Esophagus squamous epithelium (tissue), 5 donors: ENCODE measurements around the gene NECTIN2. TPM values are rescaled to one million over a fixed set of nuclear protein-coding genes. Genes with fewer than 3 reads are reported as not detected.

Source experiments
- DNase-seq: peaks from one replicate; lab custom pipeline; 2025; lab: John Stamatoyannopoulos, UW
- H3K27ac ChIP-seq, 4 donors: fragments of 200-600 bp; sonication (generic); one replicate each; pipeline ENCODE4 v1.5.1; 2016 to 2019; ENCODE audit warnings: mild to moderate bottlenecking in 1 of 4
- H3K27me3 ChIP-seq, 4 donors: fragments of 200-600 bp; sonication (generic); 1 replicate in 3 of 4; 2 replicates in 1 of 4; pipeline versions ENCODE4 v1.5.1 to v1.6.0; 2017 to 2021; ENCODE audit warnings: antibody characterized with exemption in 1 of 4
- H3K36me3 ChIP-seq, 3 donors: fragments of 200-600 bp; sonication (generic); one replicate each; pipeline ENCODE4 v1.5.1; 2016 to 2019
- H3K4me1 ChIP-seq, 3 donors: fragments of 200-600 bp; sonication (generic); one replicate each; pipeline ENCODE4 v1.5.1; 2017 to 2019
- H3K4me3 ChIP-seq, 4 donors: fragments of 200-600 bp; sonication (generic); 1 replicate in 3 of 4; 2 replicates in 1 of 4; pipeline ENCODE4 v1.5.1; 2016 to 2019; ENCODE audit warnings: mild to moderate bottlenecking in 2 of 4, moderate library complexity in 1 of 4
- H3K9me3 ChIP-seq, 3 donors: fragments of 200-600 bp; sonication (generic); one replicate each; pipeline ENCODE4 v1.5.1; 2016 to 2019
- POLR2A ChIP-seq, 4 donors: fragments of 450-650 bp; IDR thresholded peaks; one replicate each; pipeline ENCODE4 v1.6.1; 2017; ENCODE audit warnings: antibody characterized with exemption in 4 of 4, mild to moderate bottlenecking in 4 of 4, moderate library complexity in 3 of 4
- WGBS, 2 donors: methylation state at CpG; one replicate each; pipeline ENCODE4 v1.1.5; 2018; 5-methylcytosine and 5-hydroxymethylcytosine counted together
- intact Hi-C: fragments of 100-400 bp; cut with DNase I; formaldehyde crosslinking; loops from one replicate; pipeline ENCODE4 v1.15.0; 2022
- total RNA-seq, 4 donors: library from RNA; depleted of rRNA; stranded (reverse); fragments of >200 nt; gene quantifications; one replicate each; pipeline ENCODE4 v1.1.0, GENCODE V29; 2016
- TF ChIP-seq, protein P1 (sequence below), 6 experiments: fragments of 450-650 bp in 4 of 6; fragments of 200-600 bp in 2 of 6; sonication (generic) in 2 of 6; IDR thresholded peaks; one replicate each; pipeline ENCODE4 v1.5.1; 2016 to 2019; ENCODE audit warnings: antibody characterized with exemption in 6 of 6, mild to moderate bottlenecking in 4 of 6, moderate library complexity in 4 of 6
- donor health status: DM: yes; HTN: yes; CAD: no.

NECTIN2 gene
- total RNA-seq, 4 donors from 2014 or later, result 42.9 to 103 (median 60.9) TPM

DNA sequence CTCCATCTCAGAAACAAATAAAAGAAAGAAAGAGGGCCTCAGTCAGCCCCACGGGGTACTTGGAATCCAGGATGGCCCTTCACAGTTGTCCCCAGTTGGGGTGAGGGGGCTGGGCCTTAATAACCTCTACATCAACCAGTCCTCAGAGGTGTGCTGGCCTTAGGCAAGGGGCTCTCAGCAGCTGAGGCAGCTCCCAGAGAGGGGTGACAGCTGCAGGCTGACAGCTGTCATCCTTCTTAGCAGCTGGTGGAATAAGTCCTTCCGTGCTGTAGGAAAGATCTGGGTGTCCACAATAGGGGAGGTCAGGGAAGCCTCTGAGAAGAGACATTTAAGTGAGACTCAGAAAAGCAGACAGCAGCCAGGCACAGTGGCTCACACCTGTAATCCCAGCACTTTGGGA lies 29.8 kb upstream of the NECTIN2 start:
- intact Hi-C loops, result no loop called here
- Histone ChIP-seq H3K4me1 (peaks cover 4 to 14% (median 4%) of the 10 kb centered on the region in 3 donors), H3K27me3 (peaks cover 0 to 9% (median 0%) of the 10 kb centered on the region in 4 donors), H3K9me3 (no peaks in the 10 kb centered on the region), H3K36me3 (peaks cover 0 to 35% (median 0%) of the 10 kb centered on the region in 3 donors), H3K4me3 (no peak overlapping the region), H3K27ac (no peak overlapping the region)
- no peak for DNase-seq
- TF ChIP-seq, protein P1, sequence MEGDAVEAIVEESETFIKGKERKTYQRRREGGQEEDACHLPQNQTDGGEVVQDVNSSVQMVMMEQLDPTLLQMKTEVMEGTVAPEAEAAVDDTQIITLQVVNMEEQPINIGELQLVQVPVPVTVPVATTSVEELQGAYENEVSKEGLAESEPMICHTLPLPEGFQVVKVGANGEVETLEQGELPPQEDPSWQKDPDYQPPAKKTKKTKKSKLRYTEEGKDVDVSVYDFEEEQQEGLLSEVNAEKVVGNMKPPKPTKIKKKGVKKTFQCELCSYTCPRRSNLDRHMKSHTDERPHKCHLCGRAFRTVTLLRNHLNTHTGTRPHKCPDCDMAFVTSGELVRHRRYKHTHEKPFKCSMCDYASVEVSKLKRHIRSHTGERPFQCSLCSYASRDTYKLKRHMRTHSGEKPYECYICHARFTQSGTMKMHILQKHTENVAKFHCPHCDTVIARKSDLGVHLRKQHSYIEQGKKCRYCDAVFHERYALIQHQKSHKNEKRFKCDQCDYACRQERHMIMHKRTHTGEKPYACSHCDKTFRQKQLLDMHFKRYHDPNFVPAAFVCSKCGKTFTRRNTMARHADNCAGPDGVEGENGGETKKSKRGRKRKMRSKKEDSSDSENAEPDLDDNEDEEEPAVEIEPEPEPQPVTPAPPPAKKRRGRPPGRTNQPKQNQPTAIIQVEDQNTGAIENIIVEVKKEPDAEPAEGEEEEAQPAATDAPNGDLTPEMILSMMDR (IDR thresholded peaks at IDR 0.05), result no peak
- TF ChIP-seq POLR2A (IDR thresholded peaks at IDR 0.05), result no peak
- WGBS, 2 donors, result 84 to 100% methylated on average over 1 to 2 of the region's 2 CpGs

DNA sequence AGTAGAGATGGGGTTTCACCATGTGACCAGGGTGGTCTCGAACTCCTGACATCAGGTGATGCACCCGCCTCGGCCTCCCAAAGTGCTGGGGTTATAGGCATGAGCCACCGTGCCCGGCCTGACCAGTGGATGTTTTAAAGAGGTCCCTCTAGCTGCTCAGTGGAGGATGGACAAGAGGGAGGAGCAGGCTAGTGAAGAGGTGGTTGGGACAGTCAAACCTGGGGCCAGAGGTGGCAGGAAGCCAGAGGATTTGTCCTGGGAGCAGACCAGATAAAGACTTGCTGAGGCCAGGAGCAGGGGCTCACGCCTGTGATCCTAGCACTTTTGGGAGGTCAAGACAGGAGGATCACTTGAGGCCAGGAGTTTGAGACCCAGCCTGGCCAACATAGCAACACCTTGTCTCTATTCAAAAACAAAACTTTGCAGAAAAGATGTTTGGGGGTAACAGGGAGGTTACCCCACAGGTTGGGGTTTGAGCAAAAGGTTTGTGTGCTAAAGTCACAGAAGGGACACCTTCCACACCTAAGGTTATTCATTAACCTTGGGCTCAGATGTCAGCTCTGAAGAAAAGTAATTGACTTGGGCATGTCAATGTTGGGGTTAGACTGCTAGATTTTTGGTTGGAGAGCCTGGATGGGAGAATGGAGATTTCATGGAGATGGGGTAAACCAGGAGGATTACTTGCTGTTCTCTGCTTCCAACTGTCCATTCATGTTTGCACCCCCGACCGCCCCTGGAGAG lies 28.2 kb upstream of the NECTIN2 start:
- DNase-seq, result no peak
- 87 to 95% methylated on average over 3 to 6 of the region's 8 CpGs for WGBS, 2 donors

DNA sequence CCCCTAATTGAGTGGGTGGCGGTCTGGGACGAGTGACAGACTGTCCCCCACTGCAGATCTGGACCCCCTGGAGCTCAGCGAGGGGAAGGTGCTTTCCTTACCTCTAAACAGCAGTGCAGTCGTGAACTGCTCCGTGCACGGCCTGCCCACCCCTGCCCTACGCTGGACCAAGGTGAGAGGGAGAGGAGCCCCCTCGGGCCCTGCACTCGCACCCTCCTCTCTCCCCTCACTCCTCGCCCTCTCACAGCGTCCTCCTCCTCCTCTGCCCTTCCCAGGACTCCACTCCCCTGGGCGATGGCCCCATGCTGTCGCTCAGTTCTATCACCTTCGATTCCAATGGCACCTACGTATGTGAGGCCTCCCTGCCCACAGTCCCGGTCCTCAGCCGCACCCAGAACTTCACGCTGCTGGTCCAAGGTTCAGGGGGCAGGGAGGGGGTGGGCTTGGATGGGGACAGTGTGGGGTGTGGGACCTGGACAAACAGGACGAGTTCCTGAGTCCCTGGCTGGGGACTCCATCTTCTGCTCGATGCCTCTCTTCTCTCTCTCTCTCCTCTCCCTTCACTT lies 27.5 kb upstream of the NECTIN2 start:
- DNase-seq, result no peak
- Histone ChIP-seq H3K27me3 (peaks cover 0 to 9% (median 0%) of the 10 kb centered on the region in 4 donors), H3K27ac (no peak overlapping the region), H3K9me3 (no peaks in the 10 kb centered on the region), H3K4me1 (peaks cover 4 to 20% (median 4%) of the 10 kb centered on the region in 3 donors), H3K4me3 (no peak overlapping the region), H3K36me3 (peaks cover 0 to 30% (median 0%) of the 10 kb centered on the region in 3 donors)
- TF ChIP-seq, protein P1 (IDR thresholded peaks at IDR 0.05), result no peak
- TF ChIP-seq POLR2A (IDR thresholded peaks at IDR 0.05), result no peak
- WGBS, 2 donors, result 89 to 90% methylated on average over 15 to 18 of the region's 20 CpGs
- intact Hi-C loops, result no loop called here

More for the DNA sequence above, 28.2 kb upstream of the NECTIN2 start:
- Histone ChIP-seq H3K27ac (no peak overlapping the region), H3K36me3 (peaks cover 0 to 35% (median 0%) of the 10 kb centered on the region in 3 donors), H3K4me1 (peaks cover 4 to 20% (median 4%) of the 10 kb centered on the region in 3 donors), H3K4me3 (no peak overlapping the region), H3K27me3 (peaks cover 0 to 9% (median 0%) of the 10 kb centered on the region in 4 donors), H3K9me3 (no peaks in the 10 kb centered on the region)
- intact Hi-C loops, result no loop called here
- TF ChIP-seq, protein P1 (IDR thresholded peaks at IDR 0.05), result no peak
- no peak for TF ChIP-seq POLR2A (IDR thresholded peaks at IDR 0.05)

DNA sequence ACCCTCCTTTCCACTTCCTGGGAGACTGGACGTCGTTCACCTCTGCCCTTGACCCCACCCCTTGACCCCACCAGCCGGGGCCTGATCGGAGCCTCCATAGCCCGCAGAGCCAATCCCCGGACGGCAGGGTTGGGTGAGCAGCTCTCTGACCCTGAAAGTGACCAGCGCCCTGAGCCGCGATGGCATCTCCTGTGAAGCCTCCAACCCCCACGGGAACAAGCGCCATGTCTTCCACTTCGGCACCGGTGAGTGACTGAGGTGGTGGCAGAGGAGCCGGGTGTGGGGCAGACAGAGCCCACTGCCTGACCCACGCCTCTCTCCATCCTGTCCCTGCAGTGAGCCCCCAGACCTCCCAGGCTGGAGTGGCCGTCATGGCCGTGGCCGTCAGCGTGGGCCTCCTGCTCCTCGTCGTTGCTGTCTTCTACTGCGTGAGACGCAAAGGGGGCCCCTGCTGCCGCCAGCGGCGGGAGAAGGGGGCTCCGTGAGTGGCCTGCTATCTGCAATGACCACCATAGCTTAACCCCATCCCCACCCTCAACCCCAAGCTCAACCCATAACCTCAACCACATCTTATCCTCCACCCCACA lies 26.8 kb upstream of the NECTIN2 start:
- intact Hi-C loops, result no loop called here
- Histone ChIP-seq H3K36me3 (peaks cover 0 to 22% (median 0%) of the 10 kb centered on the region in 3 donors), H3K4me1 (peaks cover 4 to 20% (median 4%) of the 10 kb centered on the region in 3 donors), H3K9me3 (no peaks in the 10 kb centered on the region), H3K27ac (no peak overlapping the region), H3K4me3 (no peak overlapping the region), H3K27me3 (peaks cover 0 to 9% (median 0%) of the 10 kb centered on the region in 4 donors)
- WGBS, 2 donors, result 90 to 95% methylated on average over 10 to 20 of the region's 28 CpGs
- DNase-seq, result no peak
- TF ChIP-seq POLR2A (IDR thresholded peaks at IDR 0.05), result no peak
- TF ChIP-seq, protein P1 (IDR thresholded peaks at IDR 0.05), result no peak
